Measurements from ENCODE around the gene SLC24A1.

The SLC24A1 gene

DNA sequence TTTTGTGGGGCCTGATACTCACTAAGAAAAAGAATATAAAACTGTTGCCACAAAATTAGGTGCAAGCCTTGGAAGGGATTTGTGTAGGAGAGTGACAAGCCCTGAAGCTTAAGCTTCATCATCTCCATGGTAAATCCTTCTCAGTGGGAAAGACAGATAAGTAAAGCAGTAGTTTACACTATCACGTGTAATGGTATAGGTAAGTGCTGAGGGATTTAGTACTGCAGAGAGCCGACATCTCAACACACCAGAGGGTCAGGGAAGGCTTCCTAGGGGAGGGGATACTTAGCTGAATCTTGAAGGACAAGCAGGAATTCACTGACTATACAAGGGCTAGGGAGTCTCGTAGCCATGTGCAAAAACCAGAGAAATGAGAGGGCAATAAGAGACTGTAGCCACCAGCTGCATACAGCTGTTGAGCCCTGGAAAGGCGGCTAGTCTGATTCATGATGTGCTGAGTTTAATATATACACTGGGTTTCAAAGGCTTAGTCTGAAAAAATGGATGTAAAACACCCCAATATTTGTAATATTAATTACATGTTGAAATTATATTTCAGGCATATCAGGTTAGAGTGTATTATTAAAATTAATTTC is 11.1 kb downstream of the SLC24A1 start:
- TF ChIP-seq, protein P1, sequence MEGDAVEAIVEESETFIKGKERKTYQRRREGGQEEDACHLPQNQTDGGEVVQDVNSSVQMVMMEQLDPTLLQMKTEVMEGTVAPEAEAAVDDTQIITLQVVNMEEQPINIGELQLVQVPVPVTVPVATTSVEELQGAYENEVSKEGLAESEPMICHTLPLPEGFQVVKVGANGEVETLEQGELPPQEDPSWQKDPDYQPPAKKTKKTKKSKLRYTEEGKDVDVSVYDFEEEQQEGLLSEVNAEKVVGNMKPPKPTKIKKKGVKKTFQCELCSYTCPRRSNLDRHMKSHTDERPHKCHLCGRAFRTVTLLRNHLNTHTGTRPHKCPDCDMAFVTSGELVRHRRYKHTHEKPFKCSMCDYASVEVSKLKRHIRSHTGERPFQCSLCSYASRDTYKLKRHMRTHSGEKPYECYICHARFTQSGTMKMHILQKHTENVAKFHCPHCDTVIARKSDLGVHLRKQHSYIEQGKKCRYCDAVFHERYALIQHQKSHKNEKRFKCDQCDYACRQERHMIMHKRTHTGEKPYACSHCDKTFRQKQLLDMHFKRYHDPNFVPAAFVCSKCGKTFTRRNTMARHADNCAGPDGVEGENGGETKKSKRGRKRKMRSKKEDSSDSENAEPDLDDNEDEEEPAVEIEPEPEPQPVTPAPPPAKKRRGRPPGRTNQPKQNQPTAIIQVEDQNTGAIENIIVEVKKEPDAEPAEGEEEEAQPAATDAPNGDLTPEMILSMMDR (IDR thresholded peaks at IDR 0.05; ENCODE audit: low read depth, low read length) = no peak
- H3K4me3 ChIP-seq (ENCODE audit: low read depth, low read length) = no peak overlapping the region

DNA sequence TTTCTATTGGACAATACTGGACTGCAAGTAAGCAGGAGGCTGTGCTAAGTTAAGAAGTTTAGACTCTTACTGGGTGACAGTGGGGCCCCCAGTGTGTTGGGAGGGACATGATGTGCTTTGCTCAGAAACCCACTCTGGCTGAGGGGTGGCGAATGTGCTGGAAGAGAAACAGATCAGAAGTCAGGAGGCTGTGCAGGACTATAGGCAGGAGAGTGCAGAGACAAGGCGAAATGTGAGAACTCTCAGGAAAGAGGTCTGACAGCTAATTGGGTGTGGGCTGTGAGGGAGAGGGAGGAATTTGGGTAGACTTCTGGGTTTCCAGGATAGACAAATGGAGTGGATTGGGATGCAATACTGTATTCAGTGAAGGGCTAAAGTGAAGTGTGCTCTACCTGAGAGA is 12.0 kb downstream of the SLC24A1 start:
- H3K4me3 ChIP-seq (ENCODE audit: low read depth, low read length) = no peak overlapping the region
- TF ChIP-seq, protein P1 (IDR thresholded peaks at IDR 0.05; ENCODE audit: low read depth, low read length) = no peak

DNA sequence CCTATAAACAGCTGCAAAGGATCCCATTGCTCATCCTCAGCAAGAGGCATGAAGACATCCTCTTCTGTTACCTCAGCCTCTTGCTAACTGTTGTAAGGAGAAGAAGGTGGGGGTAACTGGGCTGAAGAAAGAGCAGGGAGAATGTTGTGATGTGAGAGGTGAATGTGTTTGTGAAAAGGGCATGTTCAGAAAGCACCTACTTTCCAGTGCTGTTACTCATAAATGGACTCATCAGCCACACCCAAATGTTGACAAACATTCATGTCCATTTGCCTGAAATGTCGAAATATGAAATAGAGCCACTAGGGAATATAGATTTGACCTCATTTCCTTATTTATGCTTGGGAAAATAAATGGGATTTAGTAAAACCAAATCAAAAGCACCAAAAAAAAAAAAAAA is 12.6 kb downstream of the SLC24A1 start:
- TF ChIP-seq, protein P1 (IDR thresholded peaks at IDR 0.05; ENCODE audit: low read depth, low read length) = no peak
- H3K4me3 ChIP-seq (ENCODE audit: low read depth, low read length) = no peak overlapping the region

DNA sequence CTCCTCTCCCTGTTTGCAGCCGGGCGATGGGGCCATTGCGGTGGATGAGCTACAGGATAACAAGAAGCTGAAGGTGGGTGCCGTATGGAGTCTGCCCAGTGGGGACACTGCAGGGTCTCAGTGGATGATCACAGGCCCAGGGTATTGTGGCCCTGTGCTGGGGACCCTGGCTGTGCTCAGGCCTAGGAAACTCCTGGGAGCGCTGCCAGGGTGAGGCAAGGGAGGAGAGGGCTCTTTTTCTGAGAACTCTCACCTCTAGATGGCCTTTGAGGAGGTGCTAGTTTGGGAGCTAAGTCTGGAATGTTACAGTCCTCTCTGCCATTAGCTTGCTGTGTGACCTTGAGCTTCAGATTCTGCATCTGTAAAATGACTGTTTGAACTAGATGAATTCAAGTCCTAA is 16.4 kb downstream of the SLC24A1 start:
- TF ChIP-seq, protein P1 (IDR thresholded peaks at IDR 0.05; ENCODE audit: low read depth, low read length) = no peak
- H3K4me3 ChIP-seq (ENCODE audit: low read depth, low read length) = no peak overlapping the region

DNA sequence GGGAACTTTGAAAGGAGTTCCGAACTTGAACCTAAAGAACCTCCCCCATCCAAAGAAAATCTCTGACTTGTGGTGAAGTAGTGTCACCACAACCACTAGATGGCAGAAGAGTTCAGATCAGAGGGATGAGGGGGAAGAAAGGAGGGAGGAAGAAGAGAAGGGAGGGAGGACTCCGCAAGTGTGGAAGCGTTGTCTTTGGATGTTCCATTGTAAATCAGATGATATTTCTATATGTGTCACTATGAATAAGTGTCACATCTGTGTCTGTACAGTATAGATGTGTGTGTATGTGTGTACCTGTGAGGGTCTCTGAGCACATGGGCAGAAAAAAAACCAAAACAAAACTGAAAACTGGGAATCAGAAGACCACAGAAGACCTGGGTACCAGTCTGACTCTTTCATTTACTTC is 16.9 kb downstream of the SLC24A1 start:
- H3K4me3 ChIP-seq (ENCODE audit: low read depth, low read length) = no peak overlapping the region
- TF ChIP-seq, protein P1 (IDR thresholded peaks at IDR 0.05; ENCODE audit: low read depth, low read length) = peak; percentile 77

DNA sequence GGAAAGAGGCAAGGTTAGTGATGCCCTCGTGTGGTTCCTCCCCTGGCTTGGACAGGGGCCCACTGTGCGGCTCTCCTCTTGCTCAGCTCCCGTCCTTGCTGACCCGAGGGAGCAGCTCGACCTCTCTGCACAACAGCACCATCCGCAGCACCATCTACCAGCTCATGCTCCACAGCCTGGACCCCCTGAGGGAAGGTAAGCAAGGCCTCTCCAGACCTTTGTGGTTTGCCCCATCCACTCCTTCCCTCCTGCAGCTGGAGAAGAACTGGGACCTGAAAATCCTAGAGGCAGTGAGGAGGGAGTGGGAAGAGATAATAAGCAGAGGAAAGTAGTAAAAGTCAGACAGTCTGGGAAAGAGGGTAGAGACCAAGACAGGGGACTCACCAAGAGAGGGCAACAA is 17.8 kb downstream of the SLC24A1 start:
- H3K4me3 ChIP-seq (ENCODE audit: low read depth, low read length) = no peak overlapping the region
- TF ChIP-seq, protein P1 (IDR thresholded peaks at IDR 0.05; ENCODE audit: low read depth, low read length) = no peak

DNA sequence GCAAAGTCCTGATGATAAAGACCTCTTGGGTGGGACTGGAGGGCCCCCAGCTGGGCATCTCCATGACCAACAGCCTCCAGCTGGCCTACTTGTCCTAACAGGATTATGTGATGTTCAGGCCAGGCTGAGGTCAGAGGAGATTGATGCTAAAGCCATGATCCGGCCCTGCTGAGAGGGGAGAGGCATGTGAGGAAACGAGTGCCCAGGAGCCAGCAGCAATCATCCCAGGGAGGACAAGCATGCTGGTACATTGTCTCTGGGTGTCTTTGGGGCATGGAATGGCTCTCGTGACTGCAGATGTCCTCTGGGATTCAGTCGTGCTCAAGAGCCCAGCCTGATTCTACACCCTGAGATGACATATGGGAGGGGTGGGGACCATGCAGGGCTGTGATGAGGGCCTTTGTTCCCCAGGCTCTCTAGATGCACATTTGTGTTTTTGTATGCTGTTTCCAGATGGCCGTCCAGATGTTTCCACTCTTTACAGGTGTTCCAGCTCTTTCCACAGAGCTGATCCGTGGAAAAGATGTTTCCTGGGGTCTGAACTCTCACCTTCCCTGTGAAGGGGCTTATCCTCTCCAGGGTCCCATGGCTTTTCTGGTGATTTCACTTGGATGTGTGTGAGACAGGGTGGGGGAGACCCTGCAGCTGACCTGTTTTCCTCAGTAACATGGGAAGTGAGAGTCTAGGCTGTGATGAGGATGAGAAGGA is 20.2 kb downstream of the SLC24A1 start:
- TF ChIP-seq, protein P1 (IDR thresholded peaks at IDR 0.05; ENCODE audit: low read depth, low read length) = no peak
- H3K4me3 ChIP-seq (ENCODE audit: low read depth, low read length) = no peak overlapping the region
